ENCODE data around the gene PTOV1.

Gene PTOV1

GRCh38 chr19:49850487-49851342 is at the start of gene PTOV1:
TSS of gene PTOV1 (plus strand) at chr19:49851159.
- peak; percentile 92 for DNase-seq

GRCh38 chr19:49801401-49801888 is 49.5 kb upstream of the PTOV1 start:
- DNase-seq = no peak

- DNase-seq = no peak
Observed at GRCh38 chr19:49801966-49802661, 48.8 kb upstream of the PTOV1 start.

DNA sequence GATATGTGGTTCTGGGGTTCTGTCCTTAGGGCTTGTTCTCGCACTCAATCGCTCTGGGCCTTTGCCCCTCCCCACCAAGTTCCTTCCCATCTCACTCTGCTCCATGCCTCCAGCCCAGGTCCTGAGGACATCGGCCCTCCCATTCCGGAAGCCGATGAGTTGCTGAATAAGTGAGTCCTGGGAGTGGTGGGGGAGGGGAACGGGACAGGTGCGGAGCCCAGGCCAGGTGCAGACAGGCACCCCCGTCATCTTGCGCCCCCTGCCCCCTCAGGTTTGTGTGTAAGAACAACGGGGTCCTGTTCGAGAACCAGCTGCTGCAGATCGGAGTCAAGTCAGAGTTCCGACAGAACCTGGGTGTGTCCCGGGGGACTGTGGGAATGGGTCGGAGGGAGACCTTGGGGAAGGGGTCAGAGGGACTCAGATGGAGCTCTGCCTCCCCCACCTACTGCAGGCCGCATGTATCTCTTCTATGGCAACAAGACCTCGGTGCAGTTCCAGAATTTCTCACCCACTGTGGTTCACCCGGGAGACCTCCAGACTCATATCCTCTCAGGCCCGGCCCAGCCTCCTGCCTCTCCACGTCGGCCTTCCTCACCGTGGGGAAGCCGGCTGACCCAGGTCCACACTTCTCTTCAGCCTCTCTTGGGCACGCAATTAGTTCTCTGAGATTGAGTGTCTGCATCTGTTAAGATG is 48.0 kb upstream of the PTOV1 start:
- no peak for DNase-seq

GRCh38 chr19:49803529-49803856 is 47.5 kb upstream of the PTOV1 start:
- DNase-seq = no peak

GRCh38 chr19:49805822-49806619 is 44.9 kb upstream of the PTOV1 start:
- DNase-seq = no peak

DNA sequence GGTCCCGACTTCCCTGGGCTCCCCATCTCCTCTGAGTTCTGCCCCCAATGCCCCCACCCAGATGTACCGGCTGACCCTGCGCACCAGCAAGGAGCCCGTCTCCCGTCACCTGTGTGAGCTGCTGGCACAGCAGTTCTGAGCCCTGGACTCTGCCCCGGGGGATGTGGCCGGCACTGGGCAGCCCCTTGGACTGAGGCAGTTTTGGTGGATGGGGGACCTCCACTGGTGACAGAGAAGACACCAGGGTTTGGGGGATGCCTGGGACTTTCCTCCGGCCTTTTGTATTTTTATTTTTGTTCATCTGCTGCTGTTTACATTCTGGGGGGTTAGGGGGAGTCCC is 44.4 kb upstream of the PTOV1 start:
- DNase-seq = no peak

DNA sequence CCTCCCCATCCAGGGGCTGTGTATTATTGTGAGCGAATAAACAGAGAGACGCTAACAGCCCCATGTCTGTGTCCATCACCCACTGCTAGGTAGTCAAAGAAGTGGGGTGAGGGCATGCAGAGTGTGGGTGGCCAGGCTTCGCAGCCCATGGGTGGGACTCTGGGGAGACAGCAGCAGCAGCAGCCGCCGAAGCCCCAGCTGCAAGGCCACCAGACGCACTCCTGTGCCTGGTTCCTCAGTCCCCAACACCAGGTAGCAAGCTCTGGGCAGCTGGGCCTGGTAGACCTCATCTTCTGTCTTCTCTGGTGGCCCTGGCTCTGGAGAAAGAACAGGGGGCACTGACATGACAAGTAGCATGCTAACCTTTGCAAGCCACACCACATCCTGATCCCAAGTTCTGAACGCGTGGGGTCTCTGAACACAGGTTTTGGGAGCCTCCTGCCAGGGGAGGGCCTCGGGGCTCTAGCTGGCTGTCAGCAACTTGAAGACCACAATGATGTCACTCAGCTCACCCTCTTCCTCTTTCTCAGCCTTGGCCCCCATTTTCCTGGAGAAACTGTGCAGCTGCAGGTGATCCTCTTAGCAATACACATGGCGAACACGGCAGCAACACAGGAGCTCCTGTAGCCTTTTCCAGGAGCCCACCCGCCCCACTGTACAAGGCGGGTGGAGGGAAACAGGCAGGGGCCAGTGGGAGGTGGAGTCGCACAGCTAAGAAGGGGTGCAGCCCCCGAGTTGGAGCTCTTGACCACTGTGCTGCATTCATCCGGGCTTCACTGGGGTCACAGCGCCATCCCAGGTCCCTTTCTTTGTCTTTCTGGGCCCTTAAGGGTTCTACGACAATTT is 43.7 kb upstream of the PTOV1 start:
- DNase-seq = no peak

GRCh38 chr19:49807904-49808675 is 42.9 kb upstream of the PTOV1 start:
- no peak for DNase-seq

DNA sequence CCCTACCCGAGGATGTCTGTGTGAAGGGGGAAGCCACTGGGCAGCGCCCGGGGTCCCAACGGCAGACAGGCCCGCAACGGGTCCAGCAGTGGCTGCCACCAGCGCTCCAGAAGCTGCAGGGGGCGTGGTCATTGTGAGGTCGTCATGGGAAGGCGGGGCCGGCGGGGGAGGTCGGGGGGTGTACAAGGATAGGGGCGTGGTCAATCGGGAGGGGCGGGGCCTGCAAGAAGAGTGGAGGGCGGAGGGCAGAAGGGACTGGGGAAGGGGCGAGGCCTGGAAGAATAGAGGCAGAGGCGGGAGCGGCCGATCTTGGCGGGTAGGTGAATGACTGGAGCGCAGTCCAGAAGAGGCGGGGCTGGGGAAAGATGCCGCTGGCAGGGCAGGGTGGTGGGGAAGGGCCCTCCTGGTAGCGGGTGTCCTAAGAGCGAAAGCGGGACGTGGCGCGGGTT is 42.2 kb upstream of the PTOV1 start:
- DNase-seq = peak; percentile 93

DNA sequence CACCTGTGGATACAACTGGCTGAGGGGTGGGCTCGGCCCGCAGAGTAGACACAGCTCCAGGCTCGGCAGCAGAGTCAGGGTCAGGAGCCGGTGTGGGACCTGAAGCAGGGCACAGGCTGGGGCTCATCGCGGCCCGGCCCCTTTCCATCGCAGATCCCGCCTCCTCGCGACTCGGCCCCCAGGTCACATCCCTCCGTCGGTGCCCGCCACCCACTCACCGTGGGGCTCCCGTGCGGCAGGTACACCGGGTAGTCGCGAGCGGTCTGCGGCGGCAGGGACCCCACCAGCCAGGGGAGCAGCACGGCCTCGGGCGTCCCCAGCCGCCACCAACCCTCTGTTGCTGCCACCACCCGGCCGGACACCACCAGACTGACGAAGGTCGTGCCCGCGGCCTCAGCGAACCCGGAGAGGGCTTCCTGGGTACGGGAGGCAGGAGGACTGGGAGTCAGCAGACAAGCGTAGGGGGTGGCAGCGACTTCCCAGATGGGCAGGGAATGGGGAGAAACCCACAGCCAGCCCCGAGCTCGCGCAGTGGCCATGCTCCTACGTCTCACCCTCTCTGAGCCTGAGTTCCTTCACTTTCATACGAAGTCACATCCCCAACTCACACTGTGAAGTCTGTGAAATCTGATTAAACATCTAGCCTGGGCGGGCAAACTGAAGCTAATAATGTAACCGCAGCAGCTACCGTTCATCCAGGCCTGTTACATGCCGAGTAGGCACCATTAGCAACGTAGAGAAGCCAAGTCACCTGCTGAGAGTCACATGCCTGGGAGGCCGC is 41.6 kb upstream of the PTOV1 start:
- DNase-seq = peak; percentile 65

- DNase-seq = no peak
Observed at GRCh38 chr19:49809941-49810389, 41.0 kb upstream of the PTOV1 start.

GRCh38 chr19:49811328-49811727 is 39.6 kb upstream of the PTOV1 start:
- no peak for DNase-seq

DNA sequence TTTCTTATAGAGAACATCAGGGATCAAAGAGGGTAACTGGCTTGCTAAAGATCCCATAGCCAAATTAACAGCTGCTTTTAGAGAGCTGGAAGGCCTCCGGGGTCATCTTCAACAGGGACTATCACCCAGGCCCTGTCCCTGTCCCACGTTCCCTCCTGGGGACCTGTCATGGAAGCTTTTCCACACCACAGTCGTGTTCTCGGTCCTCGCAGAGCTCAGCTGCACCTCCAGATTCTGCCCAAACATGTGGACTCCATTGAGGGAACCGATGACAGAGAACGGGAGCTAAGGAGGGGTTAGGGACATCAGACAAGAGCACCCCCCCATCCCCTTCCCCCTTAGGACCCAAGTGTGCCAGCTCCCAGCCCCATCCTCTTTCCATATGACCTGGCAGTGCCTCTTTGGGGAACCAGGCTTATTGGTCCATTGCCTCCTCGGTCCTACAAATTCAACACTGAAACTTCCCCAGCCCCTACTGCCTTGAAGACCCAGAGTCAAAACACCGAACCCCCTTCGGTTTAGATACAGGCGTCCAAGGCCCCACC is 38.4 kb upstream of the PTOV1 start:
- no peak for DNase-seq

GRCh38 chr19:49812997-49813861 is 37.7 kb upstream of the PTOV1 start, which contains the start of gene FUZ:
TSS of gene FUZ (minus strand) at chr19:49813292. CDS start at chr19:49813106, 186 bp downstream.
- DNase-seq = peak; percentile 92

GRCh38 chr19:49814010-49814409 is 36.9 kb upstream of the PTOV1 start:
- DNase-seq = no peak

DNA sequence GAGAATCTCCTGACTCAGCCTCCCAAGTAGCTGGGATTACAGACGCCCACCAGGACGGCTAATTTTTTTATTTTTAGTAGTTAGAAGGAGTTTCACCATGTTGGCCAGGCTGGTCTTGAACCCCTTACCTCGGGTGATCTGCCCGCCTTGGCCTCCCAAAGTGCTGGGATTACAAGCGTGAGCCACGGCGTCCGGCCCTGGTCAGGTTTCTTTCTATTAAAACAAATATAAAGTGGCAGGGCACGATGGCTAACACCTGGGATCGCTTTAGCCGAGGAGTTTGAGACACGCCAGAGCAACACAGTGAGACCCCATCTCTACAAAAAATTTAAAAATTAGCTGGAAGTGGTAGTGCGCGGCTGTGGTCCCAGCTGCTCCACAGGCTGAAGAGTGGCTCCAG is 34.4 kb upstream of the PTOV1 start:
- no peak for DNase-seq

- peak; percentile 90 for DNase-seq
Observed at GRCh38 chr19:49817964-49818648, 32.9 kb upstream of the PTOV1 start, which contains the start of gene MED25. TSS of gene MED25 (plus strand) at chr19:49818289. CDS start at chr19:49818342, 53 bp downstream.

Data from stimulated activated CD8-positive, alpha-beta memory T cell treated with anti-CD3 and anti-CD28 coated beads, Interleukin-4, amount 100 ng/mL, for 48 hours (primary cell).